ENCODE results near the gene APBA3. TPM values are rescaled to one million over a fixed set of nuclear protein-coding genes. Genes with fewer than 3 reads are reported as not detected.

Gene APBA3
- total and polyA plus RNA-seq, 3 donors from 2014 or later: 12.0 to 48.3 (median 34.4) TPM

- no peak for DNase-seq
- 51 to 55% methylated on average over 23 of the region's 23 CpGs for WGBS, 2 donors
- no peaks in the 10 kb centered on the region for H3K36me3 ChIP-seq (ENCODE audit: low read depth, missing control alignments)
- H3K4me3 ChIP-seq: no peak overlapping the region
- no peaks in the 10 kb centered on the region for H3K27me3 ChIP-seq
- peaks cover 8% of the 10 kb centered on the region for H3K4me1 ChIP-seq
- intact Hi-C loops (cut with DNase I; ENCODE audit: low total_unique reads): no loop called here
- H3K27ac ChIP-seq: no peak overlapping the region
- no peak for TF ChIP-seq POLR2A (IDR thresholded peaks at IDR 0.05)
- TF ChIP-seq, protein P1, sequence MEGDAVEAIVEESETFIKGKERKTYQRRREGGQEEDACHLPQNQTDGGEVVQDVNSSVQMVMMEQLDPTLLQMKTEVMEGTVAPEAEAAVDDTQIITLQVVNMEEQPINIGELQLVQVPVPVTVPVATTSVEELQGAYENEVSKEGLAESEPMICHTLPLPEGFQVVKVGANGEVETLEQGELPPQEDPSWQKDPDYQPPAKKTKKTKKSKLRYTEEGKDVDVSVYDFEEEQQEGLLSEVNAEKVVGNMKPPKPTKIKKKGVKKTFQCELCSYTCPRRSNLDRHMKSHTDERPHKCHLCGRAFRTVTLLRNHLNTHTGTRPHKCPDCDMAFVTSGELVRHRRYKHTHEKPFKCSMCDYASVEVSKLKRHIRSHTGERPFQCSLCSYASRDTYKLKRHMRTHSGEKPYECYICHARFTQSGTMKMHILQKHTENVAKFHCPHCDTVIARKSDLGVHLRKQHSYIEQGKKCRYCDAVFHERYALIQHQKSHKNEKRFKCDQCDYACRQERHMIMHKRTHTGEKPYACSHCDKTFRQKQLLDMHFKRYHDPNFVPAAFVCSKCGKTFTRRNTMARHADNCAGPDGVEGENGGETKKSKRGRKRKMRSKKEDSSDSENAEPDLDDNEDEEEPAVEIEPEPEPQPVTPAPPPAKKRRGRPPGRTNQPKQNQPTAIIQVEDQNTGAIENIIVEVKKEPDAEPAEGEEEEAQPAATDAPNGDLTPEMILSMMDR (IDR thresholded peaks at IDR 0.05): no peak
- no peaks in the 10 kb centered on the region for H3K9me3 ChIP-seq
Measured at GRCh38 chr19:3712663-3713611, 48.6 kb downstream of the APBA3 start.

GRCh38 chr19:3710265-3710812, 51.2 kb downstream of the APBA3 start:
- DNase-seq: peak; percentile 61
- no peak for TF ChIP-seq POLR2A (IDR thresholded peaks at IDR 0.05)
- TF ChIP-seq, protein P1 (IDR thresholded peaks at IDR 0.05): no peak

DNA sequence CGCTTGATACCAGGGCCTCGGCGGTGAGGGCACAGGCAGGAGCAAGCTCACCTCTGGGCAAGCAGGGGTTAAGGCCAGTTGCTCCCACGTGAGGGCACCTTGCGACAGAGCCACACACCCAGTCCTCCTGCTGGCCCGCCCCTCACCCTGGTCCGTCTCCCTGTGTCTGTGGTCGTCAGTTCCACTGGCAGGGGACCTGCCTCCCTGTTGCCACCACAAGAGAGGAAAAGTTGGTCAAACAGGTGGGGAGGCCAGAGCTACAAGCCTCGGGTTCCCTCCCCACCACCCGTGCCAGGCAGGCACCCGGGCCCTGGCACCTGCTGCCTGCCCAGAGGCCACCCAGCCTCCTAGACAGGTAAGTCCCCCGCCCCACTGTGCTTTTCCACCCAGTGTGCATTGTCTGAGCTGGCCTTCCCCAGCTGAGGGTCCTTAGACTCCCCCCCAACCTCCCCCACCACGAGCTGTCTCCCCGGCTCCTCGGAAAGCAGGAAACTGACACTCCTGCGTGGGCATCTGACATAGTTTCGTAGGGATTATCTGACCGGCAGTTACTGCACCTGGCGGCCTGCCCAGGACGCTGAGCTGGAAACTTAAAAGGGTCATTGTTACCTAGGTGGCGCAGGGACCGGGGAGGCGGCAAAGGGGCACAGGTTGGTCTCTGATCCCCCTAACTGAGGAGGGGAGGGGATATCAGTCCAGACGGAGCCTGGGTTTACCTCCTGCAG, 53.1 kb downstream of the APBA3 start, which contains the start of gene TJP3:
TSS of gene TJP3 (plus strand) at position 178 of the 725 bp plus-strand sequence. CDS start 20,049 bp downstream, outside the sequence.
- Histone ChIP-seq H3K9me3 (no peaks in the 10 kb centered on the region), H3K4me1 (peaks cover 9% of the 10 kb centered on the region), H3K27me3 (no peaks in the 10 kb centered on the region), H3K4me3 (no peak within 1 kb of the TSS), H3K36me3 (ENCODE audit: low read depth, missing control alignments) (no peaks in the 10 kb centered on the region), H3K27ac (no peak within 1 kb of the TSS)
- 40 to 46% methylated on average over 19 to 24 of the region's 24 CpGs for WGBS, 2 donors
- DNase-seq: peak; percentile 86
- TF ChIP-seq, protein P1 (IDR thresholded peaks at IDR 0.05): no peak
- no peak for TF ChIP-seq POLR2A (IDR thresholded peaks at IDR 0.05)
- intact Hi-C loops (cut with DNase I; ENCODE audit: low total_unique reads): no loop called here

More at GRCh38 chr19:3710265-3710812, 51.2 kb downstream of the APBA3 start:
- Histone ChIP-seq H3K36me3 (ENCODE audit: low read depth, missing control alignments) (no peaks in the 10 kb centered on the region), H3K9me3 (no peaks in the 10 kb centered on the region), H3K4me3 (no peak overlapping the region), H3K27ac (no peak overlapping the region), H3K4me1 (peaks cover 9% of the 10 kb centered on the region), H3K27me3 (no peaks in the 10 kb centered on the region)
- intact Hi-C loops (cut with DNase I; ENCODE audit: low total_unique reads): no loop called here
- WGBS, 2 donors: 48 to 49% methylated on average over 20 of the region's 20 CpGs

- no peaks in the 10 kb centered on the region for H3K9me3 ChIP-seq
- TF ChIP-seq POLR2A (IDR thresholded peaks at IDR 0.05): no peak
- TF ChIP-seq, protein P1 (IDR thresholded peaks at IDR 0.05): no peak
- intact Hi-C loops (cut with DNase I; ENCODE audit: low total_unique reads): no loop called here
- 72% methylated on average over 12 of the region's 12 CpGs for WGBS, 2 donors
- no peaks in the 10 kb centered on the region for H3K36me3 ChIP-seq (ENCODE audit: low read depth, missing control alignments)
- H3K4me1 ChIP-seq: peaks cover 5% of the 10 kb centered on the region
- no peak overlapping the region for H3K4me3 ChIP-seq
- H3K27ac ChIP-seq: no peak overlapping the region
- H3K27me3 ChIP-seq: no peaks in the 10 kb centered on the region
- DNase-seq: no peak
Measured at GRCh38 chr19:3707868-3708206, 53.7 kb downstream of the APBA3 start.

Measured in testis (tissue), 3 donors.